ENCODE measurements around the gene ARHGAP18.

The ARHGAP18 gene

DNA sequence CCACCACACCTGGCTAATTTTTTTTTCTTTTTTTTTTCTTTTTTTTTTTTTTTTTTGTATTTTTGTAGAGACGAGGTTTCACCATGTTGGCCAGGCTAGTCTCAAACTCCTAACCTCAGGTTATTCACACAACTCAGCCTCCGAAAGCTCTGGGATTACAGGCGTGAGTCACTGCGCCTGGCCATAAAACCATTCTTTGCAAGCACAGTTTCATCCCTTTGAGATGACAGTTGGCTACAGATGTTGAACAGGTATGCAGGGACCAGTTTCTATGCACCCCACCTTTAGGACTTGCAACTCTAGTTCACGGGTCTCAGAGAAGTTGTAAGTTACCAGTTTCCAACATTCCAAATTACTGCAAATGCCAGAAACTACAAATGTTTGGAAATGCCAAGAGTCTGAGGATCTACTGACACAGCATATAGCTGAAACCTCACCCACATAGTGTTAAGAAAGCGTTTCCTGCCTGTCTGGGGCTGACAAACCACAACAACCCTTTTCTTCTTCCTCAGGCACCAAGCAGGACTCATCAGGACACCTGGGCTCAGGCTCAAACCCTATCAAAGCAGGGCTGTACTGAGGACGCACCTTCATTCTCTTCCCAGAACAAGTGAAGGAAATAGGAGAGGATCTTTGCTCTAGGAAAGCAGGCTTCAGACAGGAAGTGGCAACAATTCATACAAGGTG lies 22.9 kb downstream of the ARHGAP18 start:
- DNase-seq: peak; percentile 27

DNA sequence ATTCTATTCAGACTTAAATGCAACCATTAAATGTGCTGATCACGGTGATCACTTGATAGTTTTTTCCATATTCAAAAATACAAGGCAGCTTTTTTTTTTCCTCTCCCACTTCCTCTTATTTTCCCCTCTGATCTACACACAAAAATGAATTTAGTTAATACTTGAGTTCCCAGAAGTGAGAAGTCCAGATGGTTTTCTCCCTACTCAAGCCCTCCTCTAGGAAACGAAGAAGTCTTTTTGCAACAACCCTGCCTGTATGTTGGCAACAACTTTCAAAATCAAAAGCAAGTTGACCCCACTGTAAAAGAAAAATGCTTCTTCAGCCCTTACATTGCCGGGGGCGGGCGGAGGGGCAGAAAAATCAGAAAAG lies 24.3 kb downstream of the ARHGAP18 start:
- no peak for DNase-seq

DNA sequence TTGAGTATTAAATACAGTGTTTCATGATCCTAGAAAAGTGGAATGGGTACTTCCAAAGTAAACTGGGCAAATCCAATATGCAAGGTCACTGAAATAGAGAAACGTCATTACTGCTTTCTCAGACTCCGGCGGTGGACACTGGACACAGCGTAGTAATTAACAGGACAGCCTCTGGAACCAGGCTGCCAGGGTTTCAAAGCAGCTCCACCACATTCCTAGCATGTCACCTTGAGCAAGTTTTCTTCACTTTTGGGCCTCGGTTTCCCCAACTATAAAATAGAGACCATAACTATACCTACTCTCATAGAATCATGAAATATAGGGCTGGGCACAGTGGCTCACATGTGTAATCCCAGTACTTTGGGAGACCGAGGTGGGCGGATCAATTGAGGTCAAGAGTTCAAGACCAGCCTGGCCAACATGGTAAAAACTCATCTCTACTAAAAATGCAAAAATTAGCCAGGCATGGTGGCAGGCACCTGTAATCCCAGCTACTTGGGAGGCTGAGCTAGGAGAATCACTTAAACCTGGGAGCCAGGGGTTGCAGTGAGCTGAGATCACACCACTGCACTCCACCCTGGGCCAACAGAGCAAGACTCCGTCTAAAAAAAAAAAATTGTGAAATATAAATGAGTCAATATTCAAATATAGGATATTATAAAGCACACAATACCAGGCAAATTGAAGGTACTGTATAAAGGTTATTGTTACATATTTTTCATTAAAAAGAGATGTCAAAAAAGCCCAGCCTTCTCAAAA lies 24.9 kb downstream of the ARHGAP18 start:
- no peak for DNase-seq

DNA sequence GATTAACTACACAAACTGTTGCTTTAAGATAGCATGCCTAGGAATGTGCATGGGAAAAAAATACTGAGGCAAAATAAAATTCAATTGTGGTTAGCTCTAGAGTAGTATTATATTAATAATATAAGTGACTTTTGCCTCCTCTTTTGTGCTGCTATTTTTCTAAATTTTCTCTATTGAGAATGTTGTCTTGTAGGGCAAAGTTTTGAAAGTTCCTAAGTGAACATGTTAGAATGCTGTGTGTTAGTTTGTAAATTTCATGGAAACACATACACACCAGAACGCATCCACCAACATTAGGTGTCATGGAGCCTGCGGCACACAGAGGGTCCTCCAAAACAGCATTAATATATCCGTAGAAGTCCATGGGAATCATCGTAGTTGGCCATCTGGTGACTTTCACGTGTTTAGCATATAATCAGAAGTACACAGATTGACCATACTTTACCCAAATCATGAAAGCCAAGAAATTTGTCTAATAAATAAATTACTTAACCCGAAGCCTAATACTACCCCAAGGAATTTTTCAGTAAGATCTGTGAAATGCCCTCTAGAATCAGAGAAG lies 25.6 kb downstream of the ARHGAP18 start:
- DNase-seq: no peak

DNA sequence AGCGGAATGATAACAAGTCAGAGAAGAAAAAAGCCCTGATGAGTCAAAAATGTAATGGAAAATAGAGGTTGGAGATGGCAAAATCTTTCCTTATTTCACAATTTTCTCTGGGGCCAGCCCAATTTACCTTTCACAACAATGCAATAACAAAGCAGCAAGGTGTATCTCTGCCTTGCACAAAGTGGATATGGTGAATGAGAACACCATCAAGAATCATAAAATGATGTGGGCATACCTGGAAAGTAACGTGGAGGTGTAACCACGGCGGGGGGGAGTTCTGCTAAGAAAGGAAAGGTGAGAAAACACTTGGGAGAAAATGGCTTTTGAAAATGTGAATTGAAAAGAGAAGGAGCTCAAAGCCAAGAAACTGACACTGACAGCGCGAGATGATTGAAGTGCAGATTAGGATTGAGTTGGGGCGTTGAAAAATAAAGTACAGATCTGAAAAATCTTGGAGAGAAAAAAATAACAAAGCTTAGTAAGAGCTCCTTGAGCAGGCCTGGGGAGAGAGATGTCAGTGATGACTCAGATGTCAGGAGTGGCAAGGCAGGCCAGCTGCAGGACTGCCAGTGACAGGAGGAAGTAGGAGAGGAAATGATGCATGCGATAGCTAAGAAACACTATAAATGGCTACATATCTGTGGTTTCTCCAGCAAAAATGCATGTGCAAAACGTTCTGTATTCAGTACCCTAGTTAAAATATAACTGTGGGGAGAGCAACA lies 26.2 kb downstream of the ARHGAP18 start:
- peak; percentile 56 for DNase-seq

DNA sequence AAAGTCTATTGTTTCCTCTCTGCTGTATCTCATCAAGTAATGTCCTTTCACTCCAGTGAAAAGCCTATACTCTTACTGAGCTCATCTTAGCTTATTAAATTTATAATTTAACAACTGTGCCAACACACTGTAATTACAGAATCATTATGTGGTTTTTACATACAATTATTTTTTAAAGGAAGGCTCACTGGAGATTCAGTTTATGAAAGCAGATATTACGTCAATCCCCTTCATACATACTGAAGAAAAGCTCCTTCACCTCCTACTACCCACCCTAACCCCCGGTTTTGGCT lies 28.1 kb downstream of the ARHGAP18 start:
- DNase-seq: no peak

DNA sequence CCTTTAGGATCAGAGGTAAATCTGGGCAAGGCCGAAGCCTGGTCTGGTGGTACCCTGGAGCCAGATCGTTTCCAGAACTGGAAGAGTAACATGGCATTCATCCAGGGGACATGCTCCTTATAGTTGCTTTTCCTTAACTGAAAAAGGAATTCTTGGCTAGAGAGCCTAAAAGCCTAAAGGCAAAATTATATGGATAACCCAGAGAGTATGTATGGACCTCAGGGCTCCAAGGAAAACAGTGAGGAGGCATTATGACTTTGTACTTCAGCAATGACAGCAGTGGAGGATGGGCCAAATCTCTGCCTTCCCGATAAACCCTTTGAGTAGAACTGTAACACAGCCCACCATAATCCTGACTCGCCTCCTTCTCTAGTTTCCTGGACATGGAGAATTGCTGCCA lies 29.3 kb downstream of the ARHGAP18 start:
- no peak for DNase-seq

DNA sequence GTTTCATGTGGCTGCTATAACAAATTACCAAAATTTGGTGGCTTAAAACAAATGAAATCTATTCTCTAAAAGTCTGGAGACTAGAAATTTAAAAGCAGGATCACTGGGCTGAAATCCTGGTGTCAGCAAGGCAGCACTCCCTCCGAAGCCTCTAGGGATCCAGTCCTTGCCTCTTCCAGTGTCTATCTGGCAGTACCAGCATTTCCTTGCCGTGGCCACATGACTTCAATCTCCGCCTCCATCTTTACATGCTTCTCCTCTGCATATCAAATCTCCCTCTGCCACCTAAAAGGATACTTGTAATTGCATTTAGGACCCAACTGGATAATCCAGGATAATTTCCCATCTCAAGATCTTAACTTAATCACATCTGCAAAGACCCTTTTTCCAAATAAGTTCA lies 30.2 kb downstream of the ARHGAP18 start:
- no peak for DNase-seq

DNA sequence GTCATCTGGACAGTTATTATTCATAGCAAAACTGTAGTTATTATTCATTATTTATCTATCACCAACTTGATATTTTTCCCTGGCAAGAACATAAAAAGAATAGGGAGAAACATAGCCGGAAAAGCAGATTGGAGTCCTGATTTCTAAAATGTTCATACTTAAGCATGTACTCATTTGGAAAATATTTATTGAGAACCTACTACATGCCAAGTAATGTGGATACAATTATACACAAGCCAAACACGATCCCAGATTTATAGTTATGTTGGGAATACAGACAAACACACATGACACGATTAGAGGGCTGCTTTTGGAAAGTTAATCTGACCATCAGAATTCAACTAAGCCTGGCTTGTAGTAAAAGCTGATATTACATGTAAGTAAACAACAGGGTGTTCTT lies 30.7 kb downstream of the ARHGAP18 start:
- no peak for DNase-seq

DNA sequence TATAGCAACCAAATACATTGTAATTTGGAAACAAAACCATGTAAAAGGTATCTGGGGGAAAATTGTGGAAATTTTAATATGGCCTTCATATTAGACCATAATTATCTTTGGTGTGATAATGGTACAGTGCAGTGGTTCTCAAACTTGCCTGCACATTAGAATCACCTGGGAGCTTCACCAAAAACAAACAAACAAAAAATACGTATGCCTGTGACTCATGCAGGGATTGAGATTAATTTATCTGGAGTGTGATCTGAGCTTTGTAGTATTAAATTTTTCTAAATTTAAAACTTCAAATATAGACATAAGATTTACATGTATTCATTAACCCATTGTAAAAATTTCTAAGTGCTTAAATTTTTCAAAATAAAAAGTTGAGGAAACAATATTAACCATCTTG lies 31.5 kb downstream of the ARHGAP18 start:
- no peak for DNase-seq

DNA sequence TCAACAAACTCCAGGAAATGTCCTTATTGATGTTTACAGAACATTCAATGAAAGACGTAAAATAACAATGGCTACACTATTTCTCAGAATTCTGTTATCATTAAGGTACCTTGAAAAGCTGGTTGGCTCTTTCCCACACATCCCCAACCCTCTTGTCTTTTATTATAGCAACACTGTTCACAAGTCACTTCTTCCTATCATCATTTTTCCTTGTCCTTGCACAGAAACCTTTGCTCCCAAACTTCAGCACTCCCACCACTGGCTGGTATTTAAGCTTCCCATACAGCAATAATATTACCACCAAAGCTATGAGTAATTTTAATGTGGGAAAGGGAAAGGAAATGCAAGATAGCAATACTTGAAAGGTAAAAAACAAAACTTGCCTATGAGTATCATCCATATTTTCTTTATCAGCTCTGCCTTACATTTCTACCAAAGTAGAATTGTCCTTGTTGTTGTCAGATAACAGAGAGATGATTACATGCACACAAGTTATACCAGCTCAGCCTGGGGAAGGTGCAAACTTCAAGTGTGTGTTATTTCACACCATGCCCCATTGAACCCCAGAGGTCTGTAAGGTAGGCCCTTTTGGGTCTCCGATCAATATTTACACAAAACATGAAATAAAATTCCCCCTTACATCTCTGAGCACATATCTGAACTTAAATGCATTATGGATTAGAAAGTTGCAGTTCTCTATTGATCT lies 32.2 kb downstream of the ARHGAP18 start:
- DNase-seq: no peak

DNA sequence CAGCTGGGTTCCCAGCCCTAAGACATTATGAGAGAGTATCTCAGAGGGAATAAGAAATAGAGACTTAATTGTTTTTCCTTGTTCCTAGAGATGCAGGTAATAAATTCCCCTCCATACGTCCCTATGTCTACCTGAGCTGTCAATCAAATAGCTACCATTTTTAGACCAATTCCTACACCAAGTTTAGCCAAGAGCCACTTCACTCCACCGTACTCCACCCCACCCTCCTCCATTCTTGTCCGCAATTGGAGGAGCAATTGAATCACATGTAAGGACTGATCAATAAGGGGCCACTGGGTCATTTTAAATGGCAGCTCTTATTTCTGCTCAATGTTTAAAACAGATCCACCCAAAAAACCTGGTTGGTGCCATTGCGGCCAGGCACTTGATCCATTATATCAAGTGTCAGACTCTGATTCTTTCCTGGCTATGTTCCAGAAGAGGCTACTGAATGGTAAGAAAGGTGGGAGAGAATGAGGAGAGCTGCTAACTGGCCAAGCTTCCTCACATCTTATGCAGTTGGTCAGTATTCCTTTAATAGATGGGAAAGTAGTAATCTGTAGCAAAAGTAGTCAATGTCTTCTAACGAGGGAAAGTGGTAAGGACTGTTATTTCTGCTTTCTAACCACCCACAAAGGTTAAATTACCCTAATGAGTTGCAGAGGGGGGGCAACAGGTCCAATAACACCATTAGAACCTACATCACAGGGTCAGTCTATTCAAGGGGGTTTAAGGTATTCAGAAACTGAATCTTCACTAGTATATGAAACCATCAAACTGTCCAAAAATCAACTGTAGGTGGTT lies 34.1 kb downstream of the ARHGAP18 start:
- no peak for DNase-seq

DNA sequence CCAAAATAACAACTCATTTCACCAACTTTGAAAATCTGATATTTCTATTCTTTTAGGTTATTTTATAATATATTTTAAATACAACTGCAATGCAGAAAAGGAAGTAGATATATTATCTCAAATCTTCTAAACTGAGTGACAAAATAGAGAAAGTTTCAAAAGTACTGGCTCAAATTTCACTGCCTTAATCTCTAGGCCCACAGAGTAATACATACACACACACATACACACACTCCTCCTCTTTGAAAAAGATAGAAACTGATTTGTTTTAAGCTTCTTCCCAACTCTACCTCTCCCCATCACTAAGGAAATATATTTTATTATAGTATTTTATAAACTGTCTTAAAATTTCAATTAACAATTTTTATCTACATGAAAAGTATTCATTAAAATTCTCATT lies 36.2 kb downstream of the ARHGAP18 start:
- no peak for DNase-seq

DNA sequence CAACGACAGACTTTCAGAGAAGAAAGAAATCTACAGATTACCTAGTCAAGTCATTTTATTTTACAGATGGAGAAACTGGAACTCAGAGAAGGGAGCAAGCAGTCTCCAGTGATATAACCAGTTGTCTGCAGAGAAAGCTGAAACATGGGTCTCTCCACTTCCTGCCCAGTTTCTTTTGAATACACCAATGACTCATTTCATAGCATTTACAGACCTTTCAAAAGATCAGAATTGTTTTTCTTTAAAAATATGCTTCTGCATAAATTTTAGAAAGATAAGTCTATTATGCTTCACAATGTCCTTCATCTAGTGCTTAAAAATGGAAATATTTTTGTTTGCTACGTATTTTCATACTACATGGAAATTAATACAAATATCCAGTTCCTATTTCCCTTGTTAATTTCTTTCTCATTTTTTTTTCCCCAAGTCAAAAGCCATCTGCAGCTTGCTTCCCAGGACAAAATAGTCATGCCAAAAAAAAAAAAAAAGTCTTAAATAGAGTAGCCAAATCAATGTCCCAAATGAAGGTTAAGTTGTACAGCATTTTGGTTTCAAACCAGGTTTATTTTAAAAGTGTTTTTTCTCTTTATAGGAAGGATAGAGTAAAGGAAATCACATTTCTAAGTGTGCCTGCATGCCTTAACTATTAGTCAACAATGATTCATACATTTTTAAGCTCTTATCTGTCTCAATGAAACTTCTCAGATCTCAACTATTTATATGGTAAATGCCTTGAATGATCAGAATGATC lies 36.9 kb downstream of the ARHGAP18 start:
- no peak for DNase-seq

DNA sequence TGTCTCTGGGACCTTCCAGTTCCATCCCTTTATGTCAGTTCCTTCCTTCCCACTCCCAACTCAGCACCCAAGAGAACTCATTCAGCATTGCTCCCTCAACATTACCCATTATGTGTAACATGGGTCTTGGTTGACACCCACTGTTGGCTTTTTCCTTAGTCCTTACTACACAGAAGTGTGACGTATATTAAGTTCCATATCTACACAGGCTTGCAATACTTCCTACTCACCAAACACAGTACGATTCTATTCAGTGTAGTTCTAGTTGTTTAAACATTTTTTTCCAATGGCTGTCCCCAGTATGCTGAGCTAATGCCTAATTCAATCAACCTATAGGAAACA lies 37.7 kb downstream of the ARHGAP18 start:
- no peak for DNase-seq

DNA sequence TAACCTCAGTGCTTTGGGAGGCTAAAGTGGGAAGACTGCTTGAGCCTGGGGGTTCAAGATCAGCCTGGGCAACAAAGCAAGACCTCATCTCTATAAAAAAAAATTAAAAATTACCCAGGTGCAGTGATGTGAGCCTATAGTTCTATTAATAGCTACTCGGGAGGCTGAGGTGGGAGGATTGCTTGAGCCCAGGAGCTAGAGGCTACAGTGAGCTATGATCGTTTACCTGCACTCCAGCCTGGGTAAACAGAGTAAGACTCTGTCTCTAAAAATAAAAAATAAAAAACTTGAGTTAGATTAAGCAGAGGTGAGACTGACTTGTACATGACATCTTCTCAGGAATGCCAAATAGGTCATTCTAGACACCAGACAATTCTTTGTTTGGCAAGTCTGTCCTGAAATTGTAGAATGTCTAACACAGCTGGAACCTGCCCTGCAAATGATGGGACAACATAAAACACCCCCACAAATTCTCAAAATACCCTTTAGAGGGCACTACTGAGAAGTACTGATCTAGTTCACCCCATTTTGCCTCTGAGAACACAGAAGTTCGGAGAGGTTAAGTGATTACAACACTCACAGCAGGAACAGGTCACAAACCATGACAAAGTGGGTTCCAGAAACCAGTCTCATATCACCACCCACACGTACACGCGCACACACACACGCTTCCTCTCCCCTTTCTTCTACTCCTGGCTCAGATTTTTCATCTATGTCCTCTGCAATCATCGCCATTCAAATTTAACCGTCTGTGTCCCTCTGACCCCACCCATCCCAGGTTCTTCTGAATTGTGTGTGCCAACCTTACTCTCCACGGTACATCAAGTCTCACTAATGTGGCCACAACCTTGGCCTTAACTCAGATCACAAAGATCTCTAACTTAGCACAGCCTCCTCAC lies 38.3 kb downstream of the ARHGAP18 start:
- DNase-seq: peak; percentile 23

DNA sequence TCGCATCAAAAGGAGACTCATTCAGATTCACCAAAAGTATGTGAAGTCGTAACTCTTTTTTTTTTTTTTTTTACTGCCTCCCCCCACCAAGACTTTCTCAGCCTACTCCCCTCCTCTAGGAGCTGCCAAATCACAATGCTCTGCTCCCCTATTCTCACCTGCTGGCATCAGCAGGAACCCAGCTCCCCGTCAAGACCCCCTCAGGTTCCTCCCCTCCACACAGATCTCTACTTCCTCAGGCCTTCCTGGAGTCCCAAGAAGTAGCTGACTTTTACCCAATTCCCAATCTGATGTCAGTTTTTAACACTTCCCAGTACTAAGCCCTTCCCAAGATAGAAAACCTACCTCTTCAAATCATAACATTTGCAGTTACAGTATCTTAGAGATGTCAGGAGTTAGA lies 39.3 kb downstream of the ARHGAP18 start:
- DNase-seq: no peak

DNA sequence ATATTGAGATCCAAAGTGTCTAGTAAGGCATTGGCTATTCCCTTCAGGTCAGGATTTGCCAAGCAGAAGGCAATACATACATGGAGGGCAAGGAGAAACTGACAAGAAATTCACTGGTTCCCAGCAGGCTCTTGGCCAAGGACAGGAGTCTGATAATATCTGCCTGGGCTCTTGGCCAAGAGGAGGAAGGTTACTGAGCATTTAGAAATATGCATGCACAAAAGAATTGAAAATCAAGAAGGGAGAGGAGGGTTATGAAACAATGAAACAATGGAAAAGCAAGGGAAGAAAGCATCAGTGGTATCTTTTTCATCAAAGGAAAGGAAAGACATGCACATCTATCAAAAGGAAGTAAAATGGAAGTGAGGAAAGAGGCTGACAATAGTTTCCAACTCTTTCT lies 42.4 kb downstream of the ARHGAP18 start:
- no peak for DNase-seq

DNA sequence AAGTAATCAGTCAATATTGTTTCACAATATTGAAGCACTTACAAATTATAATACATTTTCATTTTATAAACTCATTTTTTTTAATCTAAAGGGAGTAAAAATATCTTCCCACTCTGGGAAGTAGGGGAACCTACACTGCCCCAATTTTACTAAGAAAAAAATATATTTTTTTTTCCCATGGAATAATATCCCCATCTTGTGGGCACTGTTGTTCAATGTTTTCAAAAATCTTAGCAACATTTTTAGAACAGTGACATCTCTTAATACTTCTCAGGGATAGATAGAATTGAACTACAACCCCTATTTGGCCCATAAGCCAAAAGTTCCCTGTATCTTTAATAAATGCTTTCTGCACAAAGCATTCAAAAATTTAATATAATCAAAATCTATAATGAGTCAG lies 42.9 kb downstream of the ARHGAP18 start:
- no peak for DNase-seq

DNA sequence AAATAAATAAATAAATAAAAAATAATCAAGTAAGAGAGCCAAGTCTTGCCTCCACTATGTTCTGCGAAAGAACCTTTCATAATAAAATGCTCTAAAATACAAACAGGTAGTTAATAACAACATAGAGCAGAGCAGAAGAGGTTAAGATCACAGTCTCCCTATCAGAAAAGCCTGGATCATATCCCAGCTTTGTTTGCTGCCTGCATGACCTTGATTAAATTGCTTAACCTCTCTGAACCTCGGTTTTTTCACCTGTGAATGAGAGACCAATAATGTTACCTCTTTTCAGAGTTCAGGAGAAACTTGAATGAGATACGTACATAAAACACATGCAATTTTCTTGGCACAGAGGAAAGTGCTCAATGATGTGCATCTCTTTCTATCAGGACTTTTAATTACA lies 44.4 kb downstream of the ARHGAP18 start:
- no peak for DNase-seq

DNA sequence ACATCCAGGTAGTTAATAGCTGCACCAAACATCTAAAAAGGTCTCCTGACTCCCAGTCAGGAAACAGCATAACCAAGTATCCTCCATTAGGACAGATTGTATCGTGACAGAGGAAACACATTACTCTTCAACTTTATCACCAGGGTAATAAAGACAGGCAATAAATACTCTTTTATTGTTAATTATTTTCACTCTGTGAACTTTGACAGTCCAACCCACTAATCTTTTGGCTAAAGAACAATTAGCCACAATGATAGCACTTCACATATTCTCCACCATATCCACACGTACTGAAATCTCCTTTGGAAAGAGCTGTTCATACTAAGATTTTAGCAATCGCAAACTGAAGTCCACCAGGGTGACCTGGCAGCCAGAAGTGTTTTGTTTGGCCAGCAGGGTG lies 46.4 kb downstream of the ARHGAP18 start:
- DNase-seq: no peak
